ENCODE results near the gene IGFBP5.

IGFBP5 gene

GRCh38 chr2:216663106-216663505 lies 32.2 kb downstream of the IGFBP5 start:
- FAIRE-seq, result no peak

GRCh38 chr2:216661639-216662375 lies 33.5 kb downstream of the IGFBP5 start:
- no peak for FAIRE-seq

GRCh38 chr2:216661051-216661450 lies 34.3 kb downstream of the IGFBP5 start:
- no peak for FAIRE-seq

- no peak for FAIRE-seq
Measured at GRCh38 chr2:216660496-216660895, 34.9 kb downstream of the IGFBP5 start.

- no peak for FAIRE-seq
Measured at GRCh38 chr2:216659276-216659675, 36.1 kb downstream of the IGFBP5 start.

GRCh38 chr2:216658757-216659156 lies 36.6 kb downstream of the IGFBP5 start:
- FAIRE-seq, result no peak

GRCh38 chr2:216657980-216658379 lies 37.4 kb downstream of the IGFBP5 start:
- FAIRE-seq, result no peak

- FAIRE-seq, result no peak
Measured at GRCh38 chr2:216657086-216657855, 38.1 kb downstream of the IGFBP5 start.

- no peak for FAIRE-seq
Measured at GRCh38 chr2:216654528-216655052, 40.8 kb downstream of the IGFBP5 start.

GRCh38 chr2:216653931-216654365 lies 41.4 kb downstream of the IGFBP5 start:
- FAIRE-seq, result no peak

GRCh38 chr2:216653093-216653799 lies 42.1 kb downstream of the IGFBP5 start:
- FAIRE-seq, result no peak

- FAIRE-seq, result no peak
Measured at GRCh38 chr2:216652566-216652965, 42.8 kb downstream of the IGFBP5 start.

GRCh38 chr2:216651351-216651881 lies 43.9 kb downstream of the IGFBP5 start:
- FAIRE-seq, result no peak

GRCh38 chr2:216650626-216651257 lies 44.6 kb downstream of the IGFBP5 start:
- no peak for FAIRE-seq

- no peak for FAIRE-seq
Measured at GRCh38 chr2:216649574-216649973, 45.8 kb downstream of the IGFBP5 start.

- no peak for FAIRE-seq
Measured at GRCh38 chr2:216648105-216648504, 47.2 kb downstream of the IGFBP5 start.

- FAIRE-seq, result no peak
Measured at GRCh38 chr2:216646116-216646515, 49.2 kb downstream of the IGFBP5 start.

GRCh38 chr2:216645636-216645950 lies 49.8 kb downstream of the IGFBP5 start:
- FAIRE-seq, result no peak

GRCh38 chr2:216644842-216645635 lies 50.3 kb downstream of the IGFBP5 start:
- no peak for FAIRE-seq

- FAIRE-seq, result no peak
Measured at GRCh38 chr2:216643986-216644659, 51.2 kb downstream of the IGFBP5 start.

- no peak for FAIRE-seq
Measured at GRCh38 chr2:216637472-216637871, 57.9 kb downstream of the IGFBP5 start.

Measured in G401.6 (cell line).